GM19467 (cell line): ENCODE data around the gene NCK2.

Experiments used
- ATAC-seq: cut with Tn5 transposase; IDR thresholded peaks from one replicate; pipeline ENCODE4 v1.9.1; 2021; ENCODE audit warnings: mild to moderate bottlenecking, moderate library complexity; ENCODE audit not compliant: unreplicated experiment

Gene NCK2

DNA sequence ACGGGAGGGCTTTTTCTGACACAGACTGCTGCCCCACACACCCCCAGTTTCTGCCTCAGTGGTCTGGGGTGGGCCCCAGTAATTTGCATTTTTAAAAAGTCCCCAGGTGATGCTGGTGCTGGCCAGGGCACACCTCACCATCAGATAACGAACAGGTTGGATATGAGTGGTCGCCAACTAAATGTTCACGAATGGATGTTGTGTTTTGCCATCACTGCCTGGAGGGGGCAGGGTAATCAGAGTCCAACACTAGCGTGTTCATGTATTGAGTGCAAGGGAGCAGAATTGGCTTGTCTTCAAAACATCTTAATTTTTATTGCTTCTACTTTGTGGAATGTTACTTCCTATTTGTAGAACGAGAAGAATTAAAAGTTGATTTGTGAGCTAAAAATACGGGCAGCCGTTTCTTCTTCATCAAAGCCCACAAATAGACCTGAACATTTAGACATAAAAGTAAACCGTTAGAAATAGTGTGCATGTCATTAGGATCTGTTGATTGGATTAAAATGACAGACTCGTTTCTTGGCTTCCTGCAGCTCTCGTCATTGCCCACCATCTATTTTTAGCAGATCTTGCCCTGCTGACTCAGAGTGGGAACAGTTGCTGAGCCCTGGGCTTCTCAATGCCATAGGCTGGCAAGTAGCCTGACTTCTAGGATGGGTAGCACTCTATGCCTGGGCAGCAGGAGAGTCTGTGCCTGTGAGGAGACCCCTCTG lies 45.2 kb downstream of the NCK2 start:
- peak; percentile 54 for ATAC-seq

GRCh38 chr2:105790461-105791149 lies 45.9 kb downstream of the NCK2 start:
- peak; percentile 22 for ATAC-seq

- no peak for ATAC-seq
Observed at GRCh38 chr2:105791229-105791628, 46.5 kb downstream of the NCK2 start.

GRCh38 chr2:105792561-105792960 lies 47.8 kb downstream of the NCK2 start:
- ATAC-seq, result no peak

DNA sequence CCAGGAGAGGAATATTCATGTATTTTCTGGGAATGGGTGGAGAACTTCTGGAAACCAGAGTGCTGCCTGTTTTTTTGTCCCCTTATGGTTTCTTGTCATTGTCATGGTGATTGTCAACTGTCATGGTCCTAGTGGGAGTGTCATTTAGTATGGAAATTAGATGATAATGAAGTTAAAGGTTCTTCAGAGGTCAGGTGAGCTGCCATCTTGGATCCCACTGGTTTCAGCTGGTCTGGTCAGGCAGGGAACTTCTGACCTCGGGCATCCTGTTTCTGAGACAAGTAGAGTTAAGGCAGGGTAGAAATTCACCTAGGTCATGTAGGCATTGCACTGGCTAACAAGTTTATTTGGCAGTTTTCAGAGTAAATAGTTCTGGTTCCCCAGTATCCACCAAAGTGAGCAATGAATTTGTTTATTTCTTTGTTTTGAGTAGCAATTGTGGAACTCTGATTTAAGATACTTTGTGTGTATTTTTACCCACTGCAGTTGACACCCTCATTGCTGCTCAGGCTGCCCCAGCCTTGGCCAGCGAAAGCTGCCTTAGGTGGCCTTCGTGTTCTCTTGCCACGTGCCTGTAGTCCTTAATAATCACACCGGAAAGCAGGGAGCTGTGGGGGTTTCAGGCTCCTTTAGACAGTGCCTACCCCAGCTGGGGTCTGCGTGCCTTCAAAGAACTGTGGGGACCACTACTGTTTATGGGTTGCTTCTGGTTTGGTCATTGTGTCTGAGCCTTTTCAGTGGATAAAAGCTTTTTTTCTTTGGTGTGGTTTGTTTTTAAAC lies 48.7 kb downstream of the NCK2 start:
- ATAC-seq, result no peak

DNA sequence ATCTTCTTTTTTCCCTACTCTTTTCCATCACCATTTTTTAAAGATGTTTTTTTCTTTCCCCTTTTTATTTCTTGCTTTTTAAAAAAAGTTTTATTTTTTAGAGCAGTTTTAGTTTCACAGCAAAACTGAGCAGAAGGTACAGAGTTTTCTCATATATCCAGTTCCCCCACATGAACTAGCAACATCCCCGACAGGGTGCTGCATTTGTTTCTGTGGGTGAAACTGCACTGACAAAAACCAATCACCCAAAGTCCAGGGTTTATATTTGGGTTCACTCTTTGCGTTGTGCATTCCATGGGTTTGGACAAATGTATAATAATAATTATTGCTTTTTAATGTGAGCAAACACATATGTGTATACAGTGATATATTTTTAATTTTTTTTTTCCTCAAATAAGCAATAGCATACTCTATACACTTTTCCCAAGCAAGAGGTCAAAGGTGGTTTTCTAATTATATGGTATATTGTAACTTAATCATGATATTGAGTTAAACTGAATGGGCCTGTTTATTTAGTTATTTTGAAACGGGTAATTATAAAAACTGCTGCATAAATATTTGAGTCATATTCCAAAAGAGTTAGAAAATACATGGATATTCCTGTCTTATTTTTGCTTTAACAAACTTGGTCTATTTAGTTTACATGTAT lies 50.3 kb downstream of the NCK2 start:
- ATAC-seq, result no peak

DNA sequence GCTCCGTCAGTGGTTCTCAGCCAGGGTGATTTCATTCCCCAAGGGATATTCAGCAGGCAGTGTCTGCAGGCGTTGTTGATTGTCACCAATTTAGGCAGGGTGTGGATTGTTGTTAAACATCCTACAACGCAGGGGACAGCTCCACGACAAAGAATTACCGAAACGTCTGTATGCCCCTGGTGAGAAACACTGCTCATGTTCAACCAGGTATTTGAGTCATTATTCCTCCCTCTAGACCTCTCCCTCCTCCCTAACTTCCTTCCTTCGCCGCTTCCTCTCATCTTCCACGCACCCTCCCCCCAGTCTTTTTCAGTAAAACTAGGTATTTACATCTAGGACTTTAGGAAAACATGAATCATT lies 50.8 kb downstream of the NCK2 start:
- no peak for ATAC-seq

GRCh38 chr2:105796131-105796638 lies 51.5 kb downstream of the NCK2 start:
- no peak for ATAC-seq

DNA sequence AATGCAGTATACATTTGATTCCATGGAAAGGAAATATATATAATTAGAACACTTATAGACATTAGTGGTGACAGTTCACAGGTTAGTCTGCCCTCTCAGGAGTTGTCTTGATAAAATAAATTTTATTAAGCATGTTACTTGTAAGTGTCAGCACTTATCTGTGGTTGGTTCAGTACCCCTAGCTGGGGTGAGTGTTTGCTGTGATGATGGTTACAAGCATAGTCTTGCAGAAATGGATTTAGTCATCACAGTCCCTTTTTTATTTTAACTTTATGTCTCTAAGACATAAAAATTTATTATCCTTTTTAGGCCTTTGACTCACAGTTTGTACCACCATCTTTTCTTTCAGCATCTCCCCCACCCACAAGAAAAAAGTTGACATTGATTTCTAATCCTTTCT lies 52.1 kb downstream of the NCK2 start:
- no peak for ATAC-seq

GRCh38 chr2:105797298-105797819 lies 52.6 kb downstream of the NCK2 start:
- ATAC-seq, result peak; percentile 56

- no peak for ATAC-seq
Observed at GRCh38 chr2:105798595-105798994, 53.9 kb downstream of the NCK2 start.

DNA sequence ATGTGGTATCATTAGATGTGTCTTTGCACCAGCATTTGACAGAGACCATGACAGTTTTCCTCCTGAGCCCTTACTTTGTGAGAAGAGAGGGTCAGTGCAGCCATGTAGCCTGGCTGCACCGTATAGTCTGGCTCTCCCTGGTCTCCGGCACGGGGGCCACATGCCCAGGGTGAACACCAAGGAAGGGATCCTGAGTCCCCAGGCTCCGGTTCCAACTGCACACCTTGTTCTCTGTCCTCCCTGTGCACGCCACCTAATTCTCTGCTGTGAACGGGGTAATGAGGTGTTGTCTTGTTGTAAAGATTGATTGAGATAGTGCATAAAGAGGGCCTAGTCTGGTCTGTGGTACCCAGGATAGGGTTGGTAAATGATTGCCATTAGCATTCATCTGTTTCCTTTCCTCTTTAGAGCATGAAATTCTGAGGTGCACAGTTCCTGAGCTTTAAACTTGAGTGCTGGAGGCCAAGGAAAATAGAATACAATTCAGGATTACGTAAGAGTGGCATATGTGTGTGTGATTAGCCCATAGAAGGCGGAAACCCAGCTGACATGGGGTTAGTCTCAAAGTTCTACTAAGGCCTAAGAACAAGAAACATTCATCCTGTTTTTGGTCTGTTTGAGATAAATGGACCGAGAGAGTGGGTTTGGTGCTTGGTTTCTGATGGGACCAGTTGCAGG lies 55.5 kb downstream of the NCK2 start:
- no peak for ATAC-seq

GRCh38 chr2:105800953-105801635 lies 56.4 kb downstream of the NCK2 start:
- no peak for ATAC-seq

DNA sequence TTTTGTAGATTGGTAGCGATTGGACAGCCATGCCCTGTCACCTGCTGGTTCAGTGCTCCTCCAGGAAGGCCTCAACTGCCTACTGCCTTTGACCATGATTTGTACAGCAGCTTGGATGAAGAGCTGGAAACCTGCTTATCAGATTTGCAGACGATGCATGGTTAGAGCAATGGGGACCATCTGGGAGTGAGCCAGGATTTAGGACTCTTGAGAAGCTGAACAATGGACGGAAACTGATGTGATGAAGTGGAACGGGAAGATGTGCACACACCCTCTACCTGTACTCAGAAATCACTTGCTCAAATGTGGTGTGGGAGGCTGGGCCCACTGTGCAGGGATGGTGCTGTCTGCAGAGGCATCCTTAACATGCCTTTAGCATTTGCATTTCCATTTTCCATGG lies 57.2 kb downstream of the NCK2 start:
- no peak for ATAC-seq

DNA sequence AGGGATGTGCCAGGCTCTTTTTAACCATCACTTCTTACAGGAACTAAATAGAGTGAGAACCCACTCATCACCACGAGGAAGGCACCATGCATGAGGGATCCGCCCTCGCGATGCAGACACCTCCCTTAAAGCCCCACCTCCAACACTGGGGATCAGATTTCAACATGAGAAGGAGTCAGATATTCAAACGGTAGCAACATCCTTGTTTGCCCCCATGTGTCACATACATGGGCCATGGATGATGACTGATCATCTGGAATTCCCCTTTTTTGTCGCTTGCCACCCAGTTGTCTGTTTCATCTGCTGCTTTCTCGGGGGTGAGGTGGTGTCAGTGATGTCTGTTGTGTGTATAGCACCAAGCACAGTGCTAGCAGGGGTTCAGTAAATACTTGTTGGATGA lies 57.9 kb downstream of the NCK2 start:
- ATAC-seq, result peak; percentile 51

DNA sequence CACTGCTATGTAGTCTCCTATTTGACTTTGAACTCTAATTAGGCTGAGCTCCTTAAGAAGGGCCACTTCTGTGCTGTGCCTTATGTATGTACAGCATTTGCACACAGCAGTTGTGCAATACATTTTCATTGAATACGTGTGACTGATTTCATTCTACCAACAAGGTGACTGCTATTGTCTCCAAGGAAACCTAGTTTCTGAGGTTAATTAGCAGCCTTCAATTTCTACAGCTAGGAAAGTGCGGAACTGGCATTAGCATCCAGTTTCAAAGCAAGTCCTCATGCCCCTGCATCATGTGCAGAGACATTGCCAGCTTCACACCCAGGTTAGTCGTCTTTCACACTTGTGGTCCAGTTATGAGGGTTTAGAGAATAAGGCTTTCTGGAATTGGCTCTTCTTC lies 58.6 kb downstream of the NCK2 start:
- no peak for ATAC-seq

DNA sequence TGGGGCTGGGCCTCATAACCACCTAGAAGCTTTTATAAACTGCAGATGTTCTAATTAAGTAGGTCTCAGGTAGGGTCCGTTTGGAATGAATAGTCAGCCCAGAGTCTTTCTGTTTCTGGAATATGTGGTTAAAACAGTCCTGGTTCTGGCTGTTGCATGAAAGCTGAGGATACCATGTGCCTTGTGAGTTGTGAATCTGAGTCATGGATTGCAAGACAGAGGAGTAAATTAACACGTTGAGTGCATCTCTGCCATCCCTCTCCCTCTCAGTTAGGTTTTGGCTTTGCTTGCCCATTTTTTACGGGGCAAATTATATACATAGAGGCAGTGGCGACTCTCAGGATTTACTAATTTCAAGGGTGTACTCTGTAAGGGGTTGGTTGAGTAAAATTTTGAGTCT lies 59.1 kb downstream of the NCK2 start:
- ATAC-seq, result no peak

DNA sequence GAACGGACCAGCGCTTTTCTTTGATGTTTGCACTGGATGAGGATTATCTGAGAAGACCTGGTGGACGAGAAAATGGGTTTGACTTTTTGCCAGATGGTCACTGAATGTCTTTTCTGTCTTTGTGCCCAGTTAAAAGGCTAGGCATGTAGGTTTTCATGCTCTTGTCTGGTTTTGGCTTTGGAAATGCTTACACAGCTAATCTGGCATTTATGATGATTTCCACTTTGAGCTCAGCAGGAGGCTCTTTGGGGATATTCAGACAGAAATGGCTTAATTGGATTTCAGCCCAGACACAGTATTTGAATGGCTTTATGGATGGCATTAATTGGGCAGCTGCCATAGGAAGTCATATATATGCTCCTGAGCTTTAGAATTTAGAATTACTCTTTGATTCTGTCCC lies 59.6 kb downstream of the NCK2 start:
- ATAC-seq, result no peak

- ATAC-seq, result no peak
Observed at GRCh38 chr2:105806996-105807395, 62.3 kb downstream of the NCK2 start.
